Measurements from ENCODE around the gene GSG1. TPM values are rescaled to one million over a fixed set of nuclear protein-coding genes. Genes with fewer than 3 reads are reported as not detected.

Gene GSG1
- total and polyA plus RNA-seq, 4 donors = not detected

- H3K36me3 ChIP-seq (ENCODE audit: control insufficient read depth in 4 of 4, insufficient read depth in 4 of 4, low read length in 4 of 4) = no peaks in the 10 kb centered on the region
- H3K4me1 ChIP-seq (ENCODE audit: control insufficient read depth in 5 of 5, insufficient read depth in 5 of 5, low read length in 5 of 5) = peaks cover 0 to 9% (median 3%) of the 10 kb centered on the region in 5 donors
- no peak within 1 kb of the TSS for H3K27ac ChIP-seq (ENCODE audit: low read depth in 1 of 2, low read length in 1 of 2)
- no peak for TF ChIP-seq CTCF (IDR thresholded peaks at IDR 0.05; ENCODE audit: control extremely low read depth, extremely low read depth)
- peak within 1 kb of the TSS; percentile 94 for H3K4me3 ChIP-seq
- peaks cover 0 to 3% (median 0%) of the 10 kb centered on the region in 3 donors for H3K27me3 ChIP-seq (ENCODE audit: control insufficient read depth in 3 of 3, insufficient read depth in 3 of 3, low read length in 2 of 3)
- 2 to 3% methylated on average over 74 of the region's 74 CpGs for WGBS, 2 donors
- H3K9me3 ChIP-seq (ENCODE audit: control insufficient read depth in 4 of 4, insufficient read depth in 3 of 4, low read length in 3 of 4) = no peaks in the 10 kb centered on the region
- peak; percentile 71 to 79 (median 76) for DNase-seq
- peak; percentile 96 for ATAC-seq (ENCODE audit: insufficient read depth, low FRiP score)
- peak within 1 kb of the TSS; percentile 34 to 49 for H3K9ac ChIP-seq (ENCODE audit: insufficient read depth in 1 of 2, low read length in 2 of 2)
Observed at GRCh38 chr12:13044002-13044905, 59.2 kb downstream of the GSG1 start, which contains the start of gene FAM234B. Gene FAM234B, plus strand, starts transcription at chr12:13044381. Its CDS starts 23 bp downstream, at chr12:13044404.

- peaks cover 0 to 9% (median 3%) of the 10 kb centered on the region in 5 donors for H3K4me1 ChIP-seq (ENCODE audit: control insufficient read depth in 5 of 5, insufficient read depth in 5 of 5, low read length in 5 of 5)
- H3K9ac ChIP-seq (ENCODE audit: insufficient read depth in 1 of 2, low read length in 2 of 2) = no peak overlapping the region
- H3K27me3 ChIP-seq (ENCODE audit: control insufficient read depth in 3 of 3, insufficient read depth in 3 of 3, low read length in 2 of 3) = peaks cover 0 to 3% (median 0%) of the 10 kb centered on the region in 3 donors
- DNase-seq = no peak
- H3K4me3 ChIP-seq = no peak overlapping the region
- H3K27ac ChIP-seq (ENCODE audit: low read depth in 1 of 2, low read length in 1 of 2) = no peak overlapping the region
- 88 to 95% methylated on average over 4 of the region's 4 CpGs for WGBS, 2 donors
- H3K36me3 ChIP-seq (ENCODE audit: control insufficient read depth in 4 of 4, insufficient read depth in 4 of 4, low read length in 4 of 4) = no peaks in the 10 kb centered on the region
- no peak for ATAC-seq (ENCODE audit: insufficient read depth, low FRiP score)
- no peak for TF ChIP-seq CTCF (IDR thresholded peaks at IDR 0.05; ENCODE audit: control extremely low read depth, extremely low read depth)
- H3K9me3 ChIP-seq (ENCODE audit: control insufficient read depth in 4 of 4, insufficient read depth in 3 of 4, low read length in 3 of 4) = no peaks in the 10 kb centered on the region
Observed at GRCh38 chr12:13042666-13043230, 60.7 kb downstream of the GSG1 start.

- DNase-seq (no peak), ATAC-seq (ENCODE audit: insufficient read depth, low FRiP score) (no peak)
- 70 to 92% methylated on average over 2 of the region's 2 CpGs for WGBS, 2 donors
- Histone ChIP-seq H3K9me3 (ENCODE audit: control insufficient read depth in 4 of 4, insufficient read depth in 3 of 4, low read length in 3 of 4) (no peaks in the 10 kb centered on the region), H3K27ac (ENCODE audit: low read depth in 1 of 2, low read length in 1 of 2) (no peak overlapping the region), H3K27me3 (ENCODE audit: control insufficient read depth in 3 of 3, insufficient read depth in 3 of 3, low read length in 2 of 3) (peaks cover 0 to 3% (median 0%) of the 10 kb centered on the region in 3 donors), H3K36me3 (ENCODE audit: control insufficient read depth in 4 of 4, insufficient read depth in 4 of 4, low read length in 4 of 4) (no peaks in the 10 kb centered on the region), H3K4me1 (ENCODE audit: control insufficient read depth in 5 of 5, insufficient read depth in 5 of 5, low read length in 5 of 5) (peaks cover 0 to 9% (median 3%) of the 10 kb centered on the region in 5 donors), H3K9ac (ENCODE audit: insufficient read depth in 1 of 2, low read length in 2 of 2) (no peak overlapping the region), H3K4me3 (no peak overlapping the region)
- TF ChIP-seq CTCF (IDR thresholded peaks at IDR 0.05; ENCODE audit: control extremely low read depth, extremely low read depth) = no peak
Observed at GRCh38 chr12:13041224-13041623, 62.2 kb downstream of the GSG1 start.

All from lung (tissue), 12 donors.